HepG2 (cell line): ENCODE measurements around the gene SIX4. TPM values are rescaled to one million over a fixed set of nuclear protein-coding genes. Genes with fewer than 3 reads are reported as not detected.

Experiments used
- CBFB ChIP-seq: sonication (generic); formaldehyde crosslinking; IDR thresholded peaks from 2 replicates; pipeline ENCODE4 v1.4.0; 2020; ENCODE audit warnings: missing genetic modification reagents
- EED ChIP-seq: sonication (generic); formaldehyde crosslinking; IDR thresholded peaks from 2 replicates; pipeline ENCODE4 v1.5.0; 2020; ENCODE audit warnings: mild to moderate bottlenecking, missing genetic modification reagents
- FOXJ3 ChIP-seq: sonication (generic); formaldehyde crosslinking; IDR thresholded peaks from 2 replicates; pipeline ENCODE4 v1.4.0; 2020; ENCODE audit warnings: missing genetic modification reagents, mild to moderate bottlenecking, borderline replicate concordance
- FOXK1 ChIP-seq: sonication (generic); formaldehyde crosslinking; IDR thresholded peaks from 2 replicates; pipeline ENCODE4 v1.4.0; 2020; ENCODE audit warnings: low read depth, missing genetic modification reagents, borderline replicate concordance
- HIVEP1 ChIP-seq: sonication (generic); formaldehyde crosslinking; IDR thresholded peaks from 2 replicates; pipeline ENCODE4 v1.4.0; 2020; ENCODE audit warnings: mild to moderate bottlenecking, missing genetic modification reagents
- KAT7 ChIP-seq: IDR thresholded peaks from 2 replicates; pipeline ENCODE4 v1.6.1; 2018; ENCODE audit warnings: borderline replicate concordance, missing compliant biosample characterization
- REXO4 ChIP-seq: sonication (generic); formaldehyde crosslinking; IDR thresholded peaks from 2 replicates; pipeline ENCODE4 v1.8.0; 2022; ENCODE audit warnings: missing genetic modification reagents, mild to moderate bottlenecking, borderline replicate concordance
- SMAD9 ChIP-seq: sonication (generic); formaldehyde crosslinking; IDR thresholded peaks from 2 replicates; pipeline ENCODE4 v1.5.1; 2020; ENCODE audit warnings: mild to moderate bottlenecking, missing genetic modification reagents
- SOX6 ChIP-seq, 2 experiments: fragments of 450-650 bp in 1 of 2; sonication (generic) in 1 of 2; formaldehyde crosslinking in 1 of 2; IDR thresholded peaks; 2 replicates each; pipeline versions ENCODE4 v1.4.0 to v1.6.1; 2017 to 2020; ENCODE audit warnings: antibody characterized with exemption in 1 of 2, mild to moderate bottlenecking in 1 of 2, missing genetic modification reagents in 1 of 2
- TEAD3 ChIP-seq: optimal IDR thresholded peaks from 2 replicates; pipeline ENCODE3; 2016; ENCODE audit warnings: borderline replicate concordance
- TOE1 ChIP-seq: sonication (generic); formaldehyde crosslinking; IDR thresholded peaks from 2 replicates; pipeline ENCODE4 v1.4.0; 2020; ENCODE audit warnings: mild to moderate bottlenecking, missing genetic modification reagents
- ZBTB3 ChIP-seq: sonication (generic); formaldehyde crosslinking; IDR thresholded peaks from 2 replicates; pipeline ENCODE4 v1.4.0; 2020; ENCODE audit warnings: low read depth, mild to moderate bottlenecking, moderate library complexity, missing genetic modification reagents, borderline replicate concordance
- ZKSCAN8 ChIP-seq: IDR thresholded peaks from 2 replicates; pipeline ENCODE4 v1.6.1; 2016; ENCODE audit warnings: borderline replicate concordance, missing genetic modification reagents, missing compliant biosample characterization
- ZNF207 ChIP-seq: fragments of 450-650 bp; IDR thresholded peaks from 2 replicates; pipeline ENCODE4 v1.6.1; 2016; ENCODE audit warnings: antibody characterized with exemption, borderline replicate concordance
- ZNF264 ChIP-seq: sonication (generic); formaldehyde crosslinking; IDR thresholded peaks from 2 replicates; pipeline ENCODE4 v1.4.0; 2020; ENCODE audit warnings: missing genetic modification reagents
- ZNF34 ChIP-seq: sonication (generic); formaldehyde crosslinking; IDR thresholded peaks from 2 replicates; pipeline ENCODE4 v1.4.0; 2020; ENCODE audit warnings: mild to moderate bottlenecking, missing genetic modification reagents, borderline replicate concordance
- ZNF383 ChIP-seq: sonication (generic); formaldehyde crosslinking; IDR thresholded peaks from 2 replicates; pipeline ENCODE4 v1.4.0; 2020; ENCODE audit warnings: missing genetic modification reagents, mild to moderate bottlenecking, borderline replicate concordance
- polyA plus RNA-seq, 8 experiments: library from polyadenylated mRNA; depleted of rRNA in 3 of 8; stranded (reverse) in 7 of 8; unstranded in 1 of 8; fragments of >200 nt; fragmentation: Illumina TruSeq in 4 of 8; extraction: Trizol in 4 of 8; gene quantifications; 2 replicates each; pipeline versions ENCODE4 v1.2.1 to v1.2.3, GENCODE V29; 2011 to 2016; ENCODE audit warnings: low read depth in 4 of 8, missing spikeins in 1 of 8, mixed read lengths in 1 of 8; ENCODE audit not compliant: insufficient read depth in 1 of 8
- total RNA-seq, 5 experiments: library from RNA; depleted of rRNA; stranded (reverse); fragments of >200 nt; fragmentation: Illumina TruSeq; extraction: Trizol; gene quantifications; 2 replicates each; pipeline ENCODE4 v1.2.3, GENCODE V29; 2016; ENCODE audit warnings: low read depth in 1 of 5
- TF ChIP-seq, protein P1 (sequence below): conservative IDR thresholded peaks from 2 replicates; pipeline ENCODE4 v1.6.1; 2018; ENCODE audit warnings: missing genetic modification reagents
- TF ChIP-seq, protein P2 (sequence below): sonication (generic); formaldehyde crosslinking; IDR thresholded peaks from 2 replicates; pipeline ENCODE4 v1.8.0; 2022; ENCODE audit warnings: mild to moderate bottlenecking, missing genetic modification reagents
- TF ChIP-seq, protein P3 (sequence below): sonication (generic); formaldehyde crosslinking; IDR thresholded peaks from 2 replicates; pipeline ENCODE4 v1.4.0; 2020; ENCODE audit warnings: missing genetic modification reagents, borderline replicate concordance
- TF ChIP-seq, protein P4 (sequence below): sonication (generic); formaldehyde crosslinking; IDR thresholded peaks from 2 replicates; pipeline ENCODE4 v1.5.0; 2020; ENCODE audit warnings: missing genetic modification reagents
- TF ChIP-seq, protein P5 (sequence below): IDR thresholded peaks from 2 replicates; pipeline ENCODE4 v1.6.1; 2016; ENCODE audit warnings: mild to moderate bottlenecking, missing biosample characterization, missing genetic modification reagents
- TF ChIP-seq, protein P6 (sequence below): sonication (generic); formaldehyde crosslinking; IDR thresholded peaks from 2 replicates; pipeline ENCODE4 v1.5.0; 2020; ENCODE audit warnings: missing genetic modification reagents
- TF ChIP-seq, protein P7 (sequence below), 2 experiments: fragments of 450-650 bp in 1 of 2; sonication (generic) in 1 of 2; formaldehyde crosslinking; IDR thresholded peaks; 2 replicates each; pipeline versions ENCODE4 v1.5.0 to v1.8.0; 2020 to 2022; ENCODE audit warnings: mild to moderate bottlenecking in 1 of 2, missing genetic modification reagents in 1 of 2

Gene SIX4
- total and polyA plus RNA-seq, 2 of the 13 experiments (the other 11 are each of a cell fraction or from before 2014, with no cell fraction given): 5.0 to 6.0 TPM

DNA sequence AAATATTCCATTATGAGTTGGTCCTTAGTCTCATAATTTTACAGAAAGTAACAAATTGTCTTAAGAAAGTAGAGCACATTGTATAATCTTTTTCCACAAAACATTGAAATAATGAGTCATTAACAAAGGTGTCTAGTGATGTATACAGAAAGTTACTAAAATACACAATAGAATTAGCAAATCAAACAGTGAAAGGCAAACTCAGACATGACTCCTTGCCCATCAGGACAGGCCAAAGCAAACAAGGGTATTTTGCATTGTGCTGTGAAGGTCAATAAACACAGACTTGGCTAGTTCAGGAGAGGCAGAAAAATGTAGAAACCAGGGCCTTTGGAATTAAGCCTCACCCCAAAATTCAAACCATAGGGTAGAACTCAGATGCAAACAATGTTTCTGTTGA lies 37.3 kb downstream of the SIX4 start (continued):
- TF ChIP-seq, protein P1, sequence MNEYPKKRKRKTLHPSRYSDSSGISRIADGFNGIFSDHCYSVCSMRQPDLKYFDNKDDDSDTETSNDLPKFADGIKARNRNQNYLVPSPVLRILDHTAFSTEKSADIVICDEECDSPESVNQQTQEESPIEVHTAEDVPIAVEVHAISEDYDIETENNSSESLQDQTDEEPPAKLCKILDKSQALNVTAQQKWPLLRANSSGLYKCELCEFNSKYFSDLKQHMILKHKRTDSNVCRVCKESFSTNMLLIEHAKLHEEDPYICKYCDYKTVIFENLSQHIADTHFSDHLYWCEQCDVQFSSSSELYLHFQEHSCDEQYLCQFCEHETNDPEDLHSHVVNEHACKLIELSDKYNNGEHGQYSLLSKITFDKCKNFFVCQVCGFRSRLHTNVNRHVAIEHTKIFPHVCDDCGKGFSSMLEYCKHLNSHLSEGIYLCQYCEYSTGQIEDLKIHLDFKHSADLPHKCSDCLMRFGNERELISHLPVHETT (CRISPR knock-in tag): no peak
- TF ChIP-seq KAT7 (CRISPR knock-in tag) (no peak), CBFB (CRISPR knock-in tag) (no peak), EED (CRISPR knock-in tag) (no peak), ZNF34 (CRISPR knock-in tag) (no peak), SMAD9 (CRISPR knock-in tag) (no peak), HIVEP1 (CRISPR knock-in tag) (no peak), ZBTB3 (no peak), ZKSCAN8 (no peak), ZNF383 (no peak), SOX6 (IDR thresholded peaks at IDR 0.05) (no peak), SOX6 (CRISPR knock-in tag; IDR thresholded peaks at IDR 0.05) (peak; percentile 90), REXO4 (no peak), FOXK1 (CRISPR knock-in tag) (peak; percentile 61; the same call in 1 of the 2 replicates), TOE1 (CRISPR knock-in tag) (0 out of 2 replicates have a peak, but pooled peaks have one; percentile 32), TEAD3 (peak; percentile 49), ZNF264 (CRISPR knock-in tag) (no peak), ZNF207 (no peak), FOXJ3 (CRISPR knock-in tag) (0 out of 2 replicates have a peak, but pooled peaks have one; percentile 53)
- TF ChIP-seq, protein P2, sequence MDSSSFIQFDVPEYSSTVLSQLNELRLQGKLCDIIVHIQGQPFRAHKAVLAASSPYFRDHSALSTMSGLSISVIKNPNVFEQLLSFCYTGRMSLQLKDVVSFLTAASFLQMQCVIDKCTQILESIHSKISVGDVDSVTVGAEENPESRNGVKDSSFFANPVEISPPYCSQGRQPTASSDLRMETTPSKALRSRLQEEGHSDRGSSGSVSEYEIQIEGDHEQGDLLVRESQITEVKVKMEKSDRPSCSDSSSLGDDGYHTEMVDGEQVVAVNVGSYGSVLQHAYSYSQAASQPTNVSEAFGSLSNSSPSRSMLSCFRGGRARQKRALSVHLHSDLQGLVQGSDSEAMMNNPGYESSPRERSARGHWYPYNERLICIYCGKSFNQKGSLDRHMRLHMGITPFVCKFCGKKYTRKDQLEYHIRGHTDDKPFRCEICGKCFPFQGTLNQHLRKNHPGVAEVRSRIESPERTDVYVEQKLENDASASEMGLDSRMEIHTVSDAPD: no peak
- TF ChIP-seq, protein P3, sequence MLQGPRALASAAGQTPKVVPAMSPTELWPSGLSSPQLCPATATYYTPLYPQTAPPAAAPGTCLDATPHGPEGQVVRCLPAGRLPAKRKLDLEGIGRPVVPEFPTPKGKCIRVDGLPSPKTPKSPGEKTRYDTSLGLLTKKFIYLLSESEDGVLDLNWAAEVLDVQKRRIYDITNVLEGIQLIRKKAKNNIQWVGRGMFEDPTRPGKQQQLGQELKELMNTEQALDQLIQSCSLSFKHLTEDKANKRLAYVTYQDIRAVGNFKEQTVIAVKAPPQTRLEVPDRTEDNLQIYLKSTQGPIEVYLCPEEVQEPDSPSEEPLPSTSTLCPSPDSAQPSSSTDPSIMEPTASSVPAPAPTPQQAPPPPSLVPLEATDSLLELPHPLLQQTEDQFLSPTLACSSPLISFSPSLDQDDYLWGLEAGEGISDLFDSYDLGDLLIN (CRISPR knock-in tag): no peak
- TF ChIP-seq, protein P4, sequence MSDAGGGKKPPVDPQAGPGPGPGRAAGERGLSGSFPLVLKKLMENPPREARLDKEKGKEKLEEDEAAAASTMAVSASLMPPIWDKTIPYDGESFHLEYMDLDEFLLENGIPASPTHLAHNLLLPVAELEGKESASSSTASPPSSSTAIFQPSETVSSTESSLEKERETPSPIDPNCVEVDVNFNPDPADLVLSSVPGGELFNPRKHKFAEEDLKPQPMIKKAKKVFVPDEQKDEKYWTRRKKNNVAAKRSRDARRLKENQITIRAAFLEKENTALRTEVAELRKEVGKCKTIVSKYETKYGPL (CRISPR knock-in tag): no peak
- TF ChIP-seq, protein P5, sequence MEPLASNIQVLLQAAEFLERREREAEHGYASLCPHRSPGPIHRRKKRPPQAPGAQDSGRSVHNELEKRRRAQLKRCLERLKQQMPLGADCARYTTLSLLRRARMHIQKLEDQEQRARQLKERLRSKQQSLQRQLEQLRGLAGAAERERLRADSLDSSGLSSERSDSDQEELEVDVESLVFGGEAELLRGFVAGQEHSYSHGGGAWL: no peak
- TF ChIP-seq, protein P6, sequence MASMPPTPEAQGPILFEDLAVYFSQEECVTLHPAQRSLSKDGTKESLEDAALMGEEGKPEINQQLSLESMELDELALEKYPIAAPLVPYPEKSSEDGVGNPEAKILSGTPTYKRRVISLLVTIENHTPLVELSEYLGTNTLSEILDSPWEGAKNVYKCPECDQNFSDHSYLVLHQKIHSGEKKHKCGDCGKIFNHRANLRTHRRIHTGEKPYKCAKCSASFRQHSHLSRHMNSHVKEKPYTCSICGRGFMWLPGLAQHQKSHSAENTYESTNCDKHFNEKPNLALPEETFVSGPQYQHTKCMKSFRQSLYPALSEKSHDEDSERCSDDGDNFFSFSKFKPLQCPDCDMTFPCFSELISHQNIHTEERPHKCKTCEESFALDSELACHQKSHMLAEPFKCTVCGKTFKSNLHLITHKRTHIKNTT (CRISPR knock-in tag): no peak
- TF ChIP-seq, protein P7, sequence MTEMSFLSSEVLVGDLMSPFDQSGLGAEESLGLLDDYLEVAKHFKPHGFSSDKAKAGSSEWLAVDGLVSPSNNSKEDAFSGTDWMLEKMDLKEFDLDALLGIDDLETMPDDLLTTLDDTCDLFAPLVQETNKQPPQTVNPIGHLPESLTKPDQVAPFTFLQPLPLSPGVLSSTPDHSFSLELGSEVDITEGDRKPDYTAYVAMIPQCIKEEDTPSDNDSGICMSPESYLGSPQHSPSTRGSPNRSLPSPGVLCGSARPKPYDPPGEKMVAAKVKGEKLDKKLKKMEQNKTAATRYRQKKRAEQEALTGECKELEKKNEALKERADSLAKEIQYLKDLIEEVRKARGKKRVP (CRISPR knock-in tag; IDR thresholded peaks at IDR 0.05): no peak
